HG03521 (cell line): Measurements from ENCODE around the gene CDO1.

ENCODE experiments used
- ATAC-seq: cut with Tn5 transposase; IDR thresholded peaks from one replicate; pipeline ENCODE4 v1.9.1; 2021; ENCODE audit warnings: mild to moderate bottlenecking, moderate library complexity; ENCODE audit not compliant: unreplicated experiment

The CDO1 gene

DNA sequence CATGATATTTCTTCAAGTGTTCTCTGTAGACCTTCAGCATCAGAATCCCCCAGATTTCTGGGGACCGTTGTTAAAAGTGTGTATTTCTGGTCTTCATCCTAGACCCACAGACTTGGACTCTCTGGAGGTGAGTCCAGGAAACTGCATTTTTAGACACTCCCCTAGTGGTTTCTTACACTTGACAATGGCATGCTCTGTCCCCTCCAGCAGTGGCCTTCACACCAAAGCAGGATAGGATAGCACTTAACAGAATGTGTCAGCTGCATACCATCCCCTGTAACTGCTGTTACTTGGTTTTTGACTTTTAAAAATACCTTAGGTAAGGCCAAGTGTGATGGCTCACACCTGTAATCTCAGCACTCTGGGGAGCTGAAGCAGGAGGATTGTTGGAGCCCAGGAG, 20.8 kb downstream of the CDO1 start:
- no peak for ATAC-seq

- ATAC-seq: no peak
Observed at GRCh38 chr5:115788440-115788839, 28.0 kb downstream of the CDO1 start.

DNA sequence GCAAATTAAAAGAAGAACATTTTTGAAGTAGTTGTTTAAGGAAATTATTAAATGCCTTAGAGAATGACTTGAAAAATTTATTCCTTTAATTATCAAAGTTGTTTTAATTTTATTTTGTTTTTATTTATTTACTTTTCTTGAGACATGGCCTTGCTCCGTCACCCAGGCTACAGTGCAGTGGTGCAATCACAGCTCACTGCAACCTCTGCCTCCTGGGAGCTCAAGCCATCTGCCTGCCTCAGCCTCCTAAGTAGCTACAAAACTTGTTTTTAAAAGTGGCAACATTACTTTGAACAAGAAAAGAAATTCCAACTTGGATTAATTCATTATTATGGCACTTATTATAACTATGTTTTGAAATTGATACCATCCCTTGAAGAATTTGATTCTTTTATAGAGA, 29.0 kb downstream of the CDO1 start:
- no peak for ATAC-seq

DNA sequence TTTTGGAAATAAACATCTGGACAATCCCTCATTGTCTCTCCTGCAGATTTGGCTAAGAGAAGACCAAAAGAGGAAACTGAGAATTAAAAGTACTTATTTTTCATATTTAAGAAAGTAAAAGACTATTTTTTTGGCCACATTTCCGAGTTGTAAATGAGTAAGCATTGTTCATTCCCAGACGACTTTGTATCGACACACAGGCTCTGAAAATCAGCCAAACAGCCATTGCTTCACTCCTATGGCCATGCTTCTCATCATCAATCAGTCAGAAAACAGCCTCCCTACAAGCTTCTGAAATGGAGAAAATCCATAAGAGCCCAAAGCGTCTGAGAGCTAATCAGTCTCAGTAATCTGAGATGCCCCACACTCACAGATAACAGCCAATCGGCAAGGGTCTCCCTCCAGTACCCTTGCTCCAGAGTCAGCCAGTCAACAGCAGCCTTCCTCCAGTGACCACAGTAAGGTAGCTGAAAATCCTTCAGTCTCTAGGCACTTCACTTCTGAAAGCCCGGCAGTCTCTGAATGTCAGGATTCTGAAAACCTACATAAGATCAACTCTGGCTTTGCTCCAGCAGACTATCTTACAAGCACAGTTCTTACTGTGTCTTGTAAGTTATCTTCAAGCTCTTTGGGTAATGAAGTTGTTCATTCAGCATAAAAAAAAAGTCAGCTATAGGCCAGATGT, 30.9 kb downstream of the CDO1 start:
- no peak for ATAC-seq

- no peak for ATAC-seq
Observed at GRCh38 chr5:115778417-115778816, 38.0 kb downstream of the CDO1 start.

DNA sequence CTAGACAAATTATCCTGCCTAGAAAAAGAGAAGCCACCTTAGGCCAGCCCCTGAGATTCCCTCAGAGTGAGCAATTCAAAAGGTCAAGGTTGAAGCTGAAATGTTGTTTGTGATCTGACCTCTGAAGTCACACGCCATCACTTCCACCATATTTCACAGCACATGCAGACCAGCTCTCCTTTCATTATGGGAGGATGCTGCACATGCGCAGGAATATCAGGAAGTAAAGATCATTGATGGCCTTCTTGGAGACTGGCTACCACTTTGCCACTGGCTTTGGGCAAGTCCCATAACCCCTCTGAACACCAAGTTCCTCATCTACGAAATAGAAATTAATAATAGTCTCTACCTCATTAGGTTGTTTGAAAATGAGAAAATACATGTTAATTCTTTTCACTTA, 39.5 kb downstream of the CDO1 start:
- no peak for ATAC-seq

- no peak for ATAC-seq
Observed at GRCh38 chr5:115775999-115776398, 40.5 kb downstream of the CDO1 start.

- no peak for ATAC-seq
Observed at GRCh38 chr5:115774684-115775083, 41.8 kb downstream of the CDO1 start.

DNA sequence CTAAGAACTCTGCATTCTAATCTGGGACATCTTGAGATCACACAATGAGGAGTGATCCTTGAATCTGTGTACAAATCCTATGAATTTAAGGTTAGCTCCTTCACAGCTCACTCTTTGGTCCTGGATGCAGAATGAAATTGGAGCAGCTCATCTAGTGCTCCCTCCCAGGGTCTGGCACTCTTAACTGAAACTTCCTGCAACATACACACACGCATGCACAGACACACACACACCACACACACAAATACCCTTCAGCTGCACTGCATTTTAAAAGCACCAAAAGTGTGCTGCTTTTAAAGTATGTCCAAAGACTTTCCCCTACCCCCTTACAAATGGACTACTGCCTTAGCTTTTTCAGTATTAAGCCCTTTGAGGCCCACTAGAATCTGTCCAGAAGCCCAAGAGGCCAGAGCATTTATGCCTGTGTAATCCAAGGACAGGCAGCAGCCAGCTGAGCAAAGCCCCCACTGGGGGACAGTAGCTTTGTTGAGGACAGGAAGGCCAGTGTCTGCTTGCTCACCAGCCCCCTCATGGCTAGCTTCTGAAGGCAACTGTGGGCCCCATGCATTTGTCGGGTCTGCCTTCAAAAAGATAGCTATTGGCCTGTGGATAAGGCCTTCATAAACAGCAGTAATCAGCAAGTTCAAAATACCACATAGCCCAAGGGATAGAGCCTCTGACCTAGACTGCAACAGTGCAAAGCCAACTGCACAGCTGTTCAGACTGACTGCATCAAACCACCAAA, 43.6 kb downstream of the CDO1 start:
- no peak for ATAC-seq

GRCh38 chr5:115770466-115770865, 46.0 kb downstream of the CDO1 start:
- no peak for ATAC-seq

DNA sequence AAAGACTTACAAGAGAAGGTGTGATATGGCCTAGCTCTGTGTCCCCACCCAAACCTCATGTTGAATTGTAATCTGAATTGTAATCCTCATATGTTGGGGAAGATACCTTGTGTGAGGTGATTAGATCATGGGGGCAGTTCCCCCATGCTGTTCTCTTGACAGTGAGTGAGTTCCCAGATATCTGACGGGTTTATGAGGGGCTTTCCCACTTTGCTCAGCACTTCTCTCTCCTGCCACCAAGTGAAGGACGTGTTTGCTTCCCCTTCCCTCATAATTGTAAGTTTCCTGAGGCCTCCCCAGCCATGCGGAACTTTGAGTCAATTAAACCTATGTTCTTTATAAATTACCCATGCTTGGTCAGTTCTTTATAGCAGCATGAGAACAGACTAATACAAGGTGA, 49.0 kb downstream of the CDO1 start:
- no peak for ATAC-seq

DNA sequence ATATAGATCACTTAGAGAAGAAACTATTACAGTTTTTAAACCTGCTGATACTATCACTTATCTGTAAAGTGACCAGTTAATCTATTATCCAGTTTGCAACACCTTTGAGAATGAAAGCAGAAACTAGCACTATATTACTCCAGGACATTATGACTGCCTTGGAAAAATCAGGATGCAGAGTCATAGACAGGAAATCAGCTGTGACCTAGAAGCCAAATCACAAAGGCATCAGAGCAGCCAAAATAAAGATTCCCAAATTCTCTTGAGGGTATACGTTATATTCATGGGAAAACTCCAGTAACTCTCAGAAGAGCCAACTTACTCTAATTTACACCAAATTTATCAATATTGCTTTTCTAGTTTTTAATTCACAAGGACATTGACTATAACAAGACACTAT, 49.9 kb downstream of the CDO1 start:
- ATAC-seq: no peak

- no peak for ATAC-seq
Observed at GRCh38 chr5:115758356-115758755, 58.1 kb downstream of the CDO1 start.

DNA sequence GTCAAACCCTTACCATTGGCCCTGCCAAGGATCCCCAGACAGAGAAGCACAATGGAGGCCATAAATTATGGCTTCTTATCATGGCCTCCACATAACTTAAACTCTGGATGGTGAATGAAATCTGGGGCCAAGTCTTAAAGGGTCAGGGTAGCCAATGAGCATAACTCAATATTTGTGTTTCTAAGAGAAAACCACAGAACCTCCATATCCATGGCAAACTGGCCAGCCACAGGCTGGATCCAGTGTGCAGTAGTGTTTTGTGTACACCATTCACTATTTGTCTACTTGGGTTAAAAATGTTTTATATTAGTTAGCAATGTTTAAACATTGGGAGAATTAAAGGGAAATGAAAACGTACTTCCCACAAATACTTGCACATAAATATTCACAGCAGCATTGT, 60.8 kb downstream of the CDO1 start:
- no peak for ATAC-seq
